ENCODE results near the gene HADHA. TPM values are rescaled to one million over a fixed set of nuclear protein-coding genes. Genes with fewer than 3 reads are reported as not detected.

The HADHA gene
- total RNA-seq, 1 donor = 111 TPM

GRCh38 chr2:26148501-26148900 lies 95.9 kb downstream of the HADHA start:
- no peak for DNase-seq (ENCODE audit: low read depth in 2 of 3, low spot score in 2 of 3)

GRCh38 chr2:26144953-26145680 lies 99.3 kb downstream of the HADHA start:
- DNase-seq (ENCODE audit: low read depth in 2 of 3, low spot score in 2 of 3) = peak; percentile 22 to 82 (median 62)

GRCh38 chr2:26144031-26144430 lies 100.4 kb downstream of the HADHA start:
- peak in 2 of 3 donors; percentile 9 to 25 for DNase-seq (ENCODE audit: low read depth in 2 of 3, low spot score in 2 of 3)

- DNase-seq (ENCODE audit: low read depth in 2 of 3, low spot score in 2 of 3) = no peak
These were observed 103.2 kb downstream of the HADHA start for GRCh38 chr2:26141145-26141769.

Other genes with a start within 250 kb of the HADHA start
- gene RAB10, start 210.5 kb downstream of the HADHA start, total RNA-seq = 29.1 TPM
- 0.54 TPM for gene GAREM2, start 71.5 kb downstream of the HADHA start, total RNA-seq
- 82.9 TPM for gene HADHB, start 307 bp upstream of the HADHA start, total RNA-seq
- gene SELENOI, start 101.5 kb upstream of the HADHA start, total RNA-seq = 24.5 TPM
- gene ADGRF3, start 102.2 kb upstream of the HADHA start, total RNA-seq = 1.1 TPM
- gene DRC1, start 157.3 kb upstream of the HADHA start, total RNA-seq = not detected
- 0.27 TPM for gene OTOF, start 233.5 kb upstream of the HADHA start, total RNA-seq